Measurements from ENCODE around the gene SDR9C7. TPM values are rescaled to one million over a fixed set of nuclear protein-coding genes. Genes with fewer than 3 reads are reported as not detected.
"Not testable (repeated sequence)": the region's sequence is repeated elsewhere in the genome, so short reads cannot be mapped to it uniquely, and the experiment has no call there.

SDR9C7 gene
- total RNA-seq, 3 donors from 2014 or later (not counting 1 experiment from before 2014, with no cell fraction given), result 0.20 TPM; not detected in 2

- Mint-ChIP-seq H3K9me3 (no peaks in the 10 kb centered on the region), H3K27me3 (ENCODE audit: low read depth in 2 of 2) (peaks cover 19 to 39% of the 10 kb centered on the region in 2 donors), H3K27ac (no peak overlapping the region), H3K36me3 (no peaks in the 10 kb centered on the region), H3K4me1 (no peaks in the 10 kb centered on the region), H3K4me3 (no peak overlapping the region)
- intact Hi-C loops (cut with micrococcal nuclease), result no loop called here
- H3K9me3 ChIP-seq (ENCODE audit: control insufficient read depth, insufficient read depth, low read length), result no peaks in the 10 kb centered on the region
- DNase-seq, result no peak
- H3K4me1 ChIP-seq (ENCODE audit: control insufficient read depth, insufficient read depth, low read length), result no peaks in the 10 kb centered on the region
- H3K27ac ChIP-seq (ENCODE audit: low read length), result no peak overlapping the region
- ATAC-seq, result peak in 1 of 3 donors; percentile 22
- WGBS (ENCODE audit: insufficient coverage), result 24% methylated on average over 3 of the region's 3 CpGs
- H3K36me3 ChIP-seq (ENCODE audit: control insufficient read depth, insufficient read depth, low read length), result no peaks in the 10 kb centered on the region
- TF ChIP-seq CTCF (IDR thresholded peaks at IDR 0.05), result no peak
- no peaks in the 10 kb centered on the region for H3K27me3 ChIP-seq (ENCODE audit: control insufficient read depth, insufficient read depth, low read length)
- no peak overlapping the region for H3K4me3 ChIP-seq (ENCODE audit: low read length)
These were observed 7.2 kb upstream of the SDR9C7 start for GRCh38 chr12:56941299-56942017.

DNA sequence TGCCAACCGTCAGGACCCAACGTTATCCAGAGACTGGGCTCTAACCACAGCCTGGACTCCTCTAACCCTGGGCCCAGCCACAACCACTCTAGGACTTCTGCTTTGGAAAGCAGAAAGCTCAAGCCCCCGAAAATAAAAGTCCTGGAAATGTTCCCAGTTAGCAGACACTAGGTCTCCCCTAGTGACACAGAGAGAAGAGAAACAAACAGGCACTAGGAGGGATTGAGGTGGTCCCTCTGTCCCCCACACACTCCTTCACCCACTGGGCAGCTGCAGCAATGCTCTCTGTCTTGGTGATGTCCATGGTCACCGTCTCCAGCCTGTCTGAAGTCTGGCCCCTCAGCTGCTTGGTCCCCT, 6.7 kb upstream of the SDR9C7 start:
- H3K4me3 Mint-ChIP-seq; H3K4me1 ChIP-seq (ENCODE audit: control insufficient read depth, insufficient read depth, low read length); H3K4me3 ChIP-seq (ENCODE audit: low read length); ATAC-seq; H3K27ac Mint-ChIP-seq; H3K36me3 Mint-ChIP-seq; H3K4me1 Mint-ChIP-seq; H3K36me3 ChIP-seq (ENCODE audit: control insufficient read depth, insufficient read depth, low read length); H3K9me3 ChIP-seq (ENCODE audit: control insufficient read depth, insufficient read depth, low read length); H3K27me3 ChIP-seq (ENCODE audit: control insufficient read depth, insufficient read depth, low read length); DNase-seq; H3K9me3 Mint-ChIP-seq; intact Hi-C loops (cut with micrococcal nuclease); H3K27ac ChIP-seq (ENCODE audit: low read length): not testable (repeated sequence)
- H3K27me3 Mint-ChIP-seq (ENCODE audit: low read depth in 2 of 2), result peaks cover 14 to 34% of the 10 kb centered on the region in 2 donors
- no CpG with 5 or more reads among the region's 4 CpGs for WGBS (ENCODE audit: insufficient coverage)

DNA sequence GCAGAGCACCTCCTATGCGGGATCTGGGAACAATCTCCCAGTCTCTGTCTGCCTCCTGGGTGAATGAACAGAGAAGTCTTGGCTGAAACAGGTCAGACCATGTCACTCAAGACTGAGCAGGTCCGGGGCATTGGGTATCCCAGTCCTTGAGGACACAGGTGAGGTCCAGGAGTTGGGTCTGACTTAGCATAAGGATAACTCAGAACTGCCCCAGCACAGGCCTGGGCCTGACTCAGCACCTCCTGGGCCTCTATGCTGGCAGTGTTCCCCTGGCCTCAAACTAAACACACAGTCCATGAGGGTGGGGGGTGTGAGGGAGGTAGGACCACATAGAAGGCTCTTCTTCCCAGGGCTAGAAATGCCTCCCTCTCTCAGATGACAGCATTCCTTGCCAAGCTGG, 1.5 kb upstream of the SDR9C7 start:
- WGBS (ENCODE audit: insufficient coverage), result 91% methylated on average over 2 of the region's 2 CpGs
- DNase-seq, result no peak
- Histone ChIP-seq H3K4me1 (ENCODE audit: control insufficient read depth, insufficient read depth, low read length) (peaks cover 4% of the 10 kb centered on the region), H3K4me3 (ENCODE audit: low read length) (no peak overlapping the region), H3K27me3 (ENCODE audit: control insufficient read depth, insufficient read depth, low read length) (no peaks in the 10 kb centered on the region), H3K36me3 (ENCODE audit: control insufficient read depth, insufficient read depth, low read length) (no peaks in the 10 kb centered on the region), H3K9me3 (ENCODE audit: control insufficient read depth, insufficient read depth, low read length) (no peaks in the 10 kb centered on the region), H3K27ac (ENCODE audit: low read length) (no peak overlapping the region)
- no peaks in the 10 kb centered on the region for H3K36me3 Mint-ChIP-seq
- H3K9me3 Mint-ChIP-seq, result no peaks in the 10 kb centered on the region
- H3K27me3 Mint-ChIP-seq (ENCODE audit: low read depth in 2 of 2), result peaks cover 3 to 7% of the 10 kb centered on the region in 2 donors
- H3K27ac Mint-ChIP-seq, result no peak overlapping the region
- H3K4me1 Mint-ChIP-seq, result peaks cover 6% of the 10 kb centered on the region in 2 donors
- TF ChIP-seq CTCF (IDR thresholded peaks at IDR 0.05), result no peak
- no peak overlapping the region for H3K4me3 Mint-ChIP-seq
- intact Hi-C loops (cut with micrococcal nuclease), result no loop called here
- no peak for ATAC-seq

GRCh38 chr12:56935157-56935556, 949 bp upstream of the SDR9C7 start:
- no peaks in the 10 kb centered on the region for H3K36me3 ChIP-seq (ENCODE audit: control insufficient read depth, insufficient read depth, low read length)
- DNase-seq, result no peak

More at GRCh38 chr12:56935157-56935556, 949 bp upstream of the SDR9C7 start:
- Mint-ChIP-seq H3K27me3 (ENCODE audit: low read depth in 2 of 2) (peaks cover 3 to 7% of the 10 kb centered on the region in 2 donors), H3K9me3 (no peaks in the 10 kb centered on the region), H3K4me3 (no peak overlapping the region), H3K36me3 (no peaks in the 10 kb centered on the region), H3K4me1 (peaks cover 6% of the 10 kb centered on the region in 2 donors), H3K27ac (no peak overlapping the region)
- Histone ChIP-seq H3K27ac (ENCODE audit: low read length) (no peak overlapping the region), H3K4me1 (ENCODE audit: control insufficient read depth, insufficient read depth, low read length) (peaks cover 4% of the 10 kb centered on the region), H3K9me3 (ENCODE audit: control insufficient read depth, insufficient read depth, low read length) (no peaks in the 10 kb centered on the region), H3K27me3 (ENCODE audit: control insufficient read depth, insufficient read depth, low read length) (no peaks in the 10 kb centered on the region), H3K4me3 (ENCODE audit: low read length) (no peak overlapping the region)
- no peak for TF ChIP-seq CTCF (IDR thresholded peaks at IDR 0.05)
- WGBS (ENCODE audit: insufficient coverage), result 85% methylated on average over 2 of the region's 2 CpGs
- intact Hi-C loops (cut with micrococcal nuclease), result no loop called here
- no peak for ATAC-seq
